HG03469 (cell line): ENCODE results near the gene VAV2.
"Not testable (repeated sequence)": the region's sequence is repeated elsewhere in the genome, so short reads cannot be mapped to it uniquely, and the experiment has no call there.

Source experiments
- ATAC-seq: cut with Tn5 transposase; IDR thresholded peaks from one replicate; pipeline ENCODE4 v1.9.1; 2021; ENCODE audit warnings: mild to moderate bottlenecking, moderate library complexity, moderate number of reproducible peaks; ENCODE audit not compliant: unreplicated experiment

Gene VAV2

GRCh38 chr9:133927041-133927440, 65.1 kb downstream of the VAV2 start:
- no peak for ATAC-seq

- ATAC-seq, result no peak
Observed at GRCh38 chr9:133926165-133926856, 65.8 kb downstream of the VAV2 start.

- ATAC-seq, result no peak
Observed at GRCh38 chr9:133924453-133924852, 67.7 kb downstream of the VAV2 start.

GRCh38 chr9:133923608-133924007, 68.5 kb downstream of the VAV2 start:
- not testable (repeated sequence) for ATAC-seq

GRCh38 chr9:133921866-133922265, 70.3 kb downstream of the VAV2 start:
- no peak for ATAC-seq

GRCh38 chr9:133920471-133920870, 71.7 kb downstream of the VAV2 start:
- no peak for ATAC-seq

GRCh38 chr9:133919253-133920115, 72.6 kb downstream of the VAV2 start:
- no peak for ATAC-seq

- ATAC-seq, result no peak
Observed at GRCh38 chr9:133918111-133918813, 73.9 kb downstream of the VAV2 start.

GRCh38 chr9:133917375-133917774, 74.7 kb downstream of the VAV2 start:
- no peak for ATAC-seq

- no peak for ATAC-seq
Observed at GRCh38 chr9:133916159-133916541, 76.0 kb downstream of the VAV2 start.

- no peak for ATAC-seq
Observed at GRCh38 chr9:133915534-133916158, 76.5 kb downstream of the VAV2 start.

GRCh38 chr9:133914442-133915342, 77.4 kb downstream of the VAV2 start:
- ATAC-seq, result no peak

- ATAC-seq, result no peak
Observed at GRCh38 chr9:133913571-133914369, 78.4 kb downstream of the VAV2 start.

GRCh38 chr9:133910855-133911514, 81.1 kb downstream of the VAV2 start:
- ATAC-seq, result no peak

- ATAC-seq, result no peak
Observed at GRCh38 chr9:133906932-133907910, 84.9 kb downstream of the VAV2 start.

GRCh38 chr9:133906218-133906617, 85.9 kb downstream of the VAV2 start:
- ATAC-seq, result no peak

GRCh38 chr9:133905493-133905892, 86.6 kb downstream of the VAV2 start:
- ATAC-seq, result no peak
